GM10266 (cell line): ENCODE data around the gene FGGY.

ENCODE experiments used
- DNase-seq: peaks from one replicate; pipeline ENCODE4 v3.0.0; 2012; ENCODE audit errors: extremely low spot score
- TF ChIP-seq, protein P1 (sequence below): IDR thresholded peaks from 2 replicates; pipeline ENCODE4 v1.5.1; 2012; ENCODE audit warnings: mild to moderate bottlenecking, low read depth; ENCODE audit not compliant: control insufficient read depth, insufficient read depth; ENCODE audit errors: missing control alignments

The FGGY gene

DNA sequence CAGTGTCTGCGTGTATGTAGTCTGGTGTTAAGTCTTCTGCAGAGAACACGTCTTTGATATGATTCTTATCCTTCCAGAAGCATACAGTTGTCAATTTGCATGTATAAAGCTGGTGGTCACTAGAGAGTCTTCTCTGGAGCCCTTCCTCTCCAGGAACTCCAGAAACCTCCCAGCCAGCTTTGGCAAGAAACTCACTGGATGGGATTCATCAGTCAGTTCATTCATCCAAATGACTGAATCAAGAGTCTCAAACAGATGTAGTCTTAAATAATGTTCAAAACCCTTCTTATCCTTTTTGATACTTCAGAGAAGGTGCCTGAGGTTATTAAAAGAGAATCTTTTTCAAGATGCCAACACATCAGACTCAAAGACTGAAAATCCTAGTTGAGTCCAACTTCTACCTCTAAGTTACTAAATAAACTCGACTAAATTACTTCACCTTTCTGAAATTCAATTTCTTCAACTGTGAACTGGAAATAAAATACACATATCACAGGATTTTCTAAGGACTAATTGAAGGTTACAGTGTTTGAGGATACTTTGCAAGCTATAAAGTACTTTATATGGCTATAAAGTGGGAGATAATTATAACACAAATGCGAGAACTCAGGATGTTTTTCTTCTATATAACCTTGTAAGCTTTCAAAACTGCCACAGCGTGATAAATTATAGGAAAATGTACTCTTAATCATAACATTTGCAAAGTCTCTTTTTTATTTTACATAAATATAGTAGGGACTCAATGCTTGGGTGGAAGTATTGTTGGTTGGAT lies 252.4 kb downstream of the FGGY start:
- DNase-seq = no peak
- TF ChIP-seq, protein P1, sequence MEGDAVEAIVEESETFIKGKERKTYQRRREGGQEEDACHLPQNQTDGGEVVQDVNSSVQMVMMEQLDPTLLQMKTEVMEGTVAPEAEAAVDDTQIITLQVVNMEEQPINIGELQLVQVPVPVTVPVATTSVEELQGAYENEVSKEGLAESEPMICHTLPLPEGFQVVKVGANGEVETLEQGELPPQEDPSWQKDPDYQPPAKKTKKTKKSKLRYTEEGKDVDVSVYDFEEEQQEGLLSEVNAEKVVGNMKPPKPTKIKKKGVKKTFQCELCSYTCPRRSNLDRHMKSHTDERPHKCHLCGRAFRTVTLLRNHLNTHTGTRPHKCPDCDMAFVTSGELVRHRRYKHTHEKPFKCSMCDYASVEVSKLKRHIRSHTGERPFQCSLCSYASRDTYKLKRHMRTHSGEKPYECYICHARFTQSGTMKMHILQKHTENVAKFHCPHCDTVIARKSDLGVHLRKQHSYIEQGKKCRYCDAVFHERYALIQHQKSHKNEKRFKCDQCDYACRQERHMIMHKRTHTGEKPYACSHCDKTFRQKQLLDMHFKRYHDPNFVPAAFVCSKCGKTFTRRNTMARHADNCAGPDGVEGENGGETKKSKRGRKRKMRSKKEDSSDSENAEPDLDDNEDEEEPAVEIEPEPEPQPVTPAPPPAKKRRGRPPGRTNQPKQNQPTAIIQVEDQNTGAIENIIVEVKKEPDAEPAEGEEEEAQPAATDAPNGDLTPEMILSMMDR = no peak

DNA sequence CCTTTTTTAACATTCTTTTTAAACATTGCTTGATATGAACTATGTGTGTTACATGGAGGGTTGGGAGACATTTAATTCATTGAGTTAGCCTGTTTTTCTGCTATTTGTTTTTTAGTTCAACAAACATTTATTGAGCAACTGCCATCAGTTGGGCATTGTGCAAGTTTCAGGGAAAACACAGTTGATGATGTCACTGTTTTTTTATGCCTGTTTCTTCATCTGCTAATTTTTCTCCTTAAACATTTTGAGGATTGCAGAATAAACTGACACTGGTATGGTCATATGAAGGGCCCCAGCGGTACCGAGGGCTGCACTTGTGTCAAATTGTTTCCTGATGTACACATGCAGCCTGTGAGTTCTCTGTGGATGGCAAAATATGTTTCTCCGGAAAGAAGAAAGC lies 253.0 kb downstream of the FGGY start:
- DNase-seq = no peak
- TF ChIP-seq, protein P1 = no peak

- DNase-seq = no peak
- TF ChIP-seq, protein P1 = no peak
These were observed 255.1 kb downstream of the FGGY start for GRCh38 chr1:59552007-59552406.

DNA sequence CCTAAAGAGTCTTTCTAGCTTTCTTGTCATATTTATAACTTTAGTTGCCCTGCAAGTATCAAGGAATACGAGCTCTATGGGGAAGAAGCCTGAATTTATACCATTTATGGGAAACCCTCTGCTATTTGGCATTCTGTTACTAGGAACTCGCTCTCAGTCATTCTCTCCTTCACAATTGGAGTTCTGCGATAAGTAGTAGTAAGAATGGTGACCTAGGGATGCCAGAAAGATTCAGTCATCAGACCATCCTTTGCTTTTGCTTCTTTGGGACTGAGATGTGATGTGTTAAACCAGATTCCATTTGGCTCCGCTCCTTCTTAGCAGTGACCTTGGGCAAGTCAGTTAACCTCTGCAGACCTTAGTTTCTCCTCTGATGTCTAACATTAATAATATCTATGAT lies 256.5 kb downstream of the FGGY start:
- TF ChIP-seq, protein P1 = no peak
- no peak for DNase-seq

- DNase-seq = no peak
- TF ChIP-seq, protein P1 = no peak
These were observed 257.2 kb downstream of the FGGY start for GRCh38 chr1:59554011-59554663.

- DNase-seq = no peak
- TF ChIP-seq, protein P1 = no peak
These were observed 257.9 kb downstream of the FGGY start for GRCh38 chr1:59554752-59555151.

DNA sequence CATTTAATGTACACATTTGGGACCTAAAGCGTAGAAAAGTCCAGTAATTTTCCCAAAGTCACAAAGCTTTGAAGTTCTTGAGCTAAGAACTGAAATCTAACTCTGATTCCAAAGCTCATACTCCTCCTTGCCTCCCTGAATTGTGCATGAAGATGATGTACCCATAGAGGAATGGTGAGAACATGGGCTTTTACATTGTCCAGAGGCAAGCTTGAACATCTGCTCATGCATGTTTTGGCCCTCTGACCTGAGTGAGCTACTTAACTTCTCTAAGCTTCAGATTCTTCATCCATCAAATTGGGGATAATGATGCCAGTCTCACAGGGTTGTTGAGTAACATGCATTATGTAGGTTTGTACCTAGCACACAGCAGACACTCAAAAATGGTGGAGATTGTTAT lies 259.5 kb downstream of the FGGY start:
- no peak for DNase-seq
- TF ChIP-seq, protein P1 = no peak
